IPS DF 6.9 (cell line): ENCODE results near the gene MXI1.

Experiments used
- DNase-seq: peaks from one replicate; pipeline ENCODE4 v3.0.0-alpha.2; 2013; ENCODE audit warnings: low read depth, low spot score
- H3K27ac ChIP-seq: one replicate; pipeline ENCODE4 v1.5.1; 2013; ENCODE audit warnings: low read length, control low read depth
- H3K27me3 ChIP-seq: 2 replicates; pipeline ENCODE4 v1.6.1; 2013; ENCODE audit warnings: mild to moderate bottlenecking, low read length; ENCODE audit not compliant: control insufficient read depth, insufficient read depth
- H3K36me3 ChIP-seq: 2 replicates; pipeline ENCODE4 v1.6.1; 2013; ENCODE audit warnings: low read length; ENCODE audit not compliant: control insufficient read depth, insufficient read depth
- H3K4me1 ChIP-seq: 2 replicates; pipeline ENCODE4 v1.6.1; 2013; ENCODE audit warnings: low read length; ENCODE audit not compliant: control insufficient read depth, insufficient read depth
- H3K4me3 ChIP-seq: 2 replicates; pipeline ENCODE4 v1.5.1; 2013; ENCODE audit warnings: mild to moderate bottlenecking, low read length
- H3K9me3 ChIP-seq: 2 replicates; pipeline ENCODE4 v1.6.1; 2013; ENCODE audit warnings: low read length, inconsistent platforms; ENCODE audit not compliant: control insufficient read depth, insufficient read depth
- WGBS: extraction: QIAGEN DNeasy Blood & Tissue Kit; methylation state at CpG from one replicate; pipeline ENCODE4 v1.1.7; 2013; ENCODE audit warnings: mixed read lengths, missing lambda C conversion rate; ENCODE audit not compliant: insufficient read length, insufficient coverage; 5-methylcytosine and 5-hydroxymethylcytosine counted together

MXI1 gene

DNA sequence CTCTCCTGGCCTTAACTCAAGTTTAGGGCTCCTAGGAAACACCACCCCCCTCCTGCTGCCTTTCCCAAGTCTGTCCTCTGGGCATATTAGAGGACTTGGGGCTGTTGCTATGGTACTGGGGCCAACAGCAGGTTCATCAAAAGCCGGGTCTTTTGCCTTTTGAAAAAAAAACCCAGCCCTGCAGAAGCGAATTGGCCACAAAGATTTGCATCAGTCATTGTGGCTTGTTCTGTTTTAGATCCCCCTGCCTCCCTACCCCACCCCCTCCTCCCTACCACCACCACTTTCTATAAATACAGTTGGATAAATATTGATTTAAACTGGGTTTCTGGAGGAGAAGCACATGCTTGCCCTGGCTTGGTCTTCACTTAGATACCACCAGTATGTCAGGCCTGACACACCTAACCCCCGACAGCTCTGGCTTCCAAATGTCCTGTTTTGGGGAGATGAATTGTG lies 7.0 kb downstream of the MXI1 start:
- DNase-seq, result no peak
- H3K36me3 ChIP-seq, result no peaks in the 10 kb centered on the region
- no peak overlapping the region for H3K27ac ChIP-seq
- H3K4me3 ChIP-seq, result no peak overlapping the region
- no peaks in the 10 kb centered on the region; the same call in 1 of the 2 replicates for H3K4me1 ChIP-seq
- no peaks in the 10 kb centered on the region for H3K9me3 ChIP-seq
- peaks cover 9% of the 10 kb centered on the region for H3K27me3 ChIP-seq
- no CpG with 5 or more reads among the region's 3 CpGs for WGBS

DNA sequence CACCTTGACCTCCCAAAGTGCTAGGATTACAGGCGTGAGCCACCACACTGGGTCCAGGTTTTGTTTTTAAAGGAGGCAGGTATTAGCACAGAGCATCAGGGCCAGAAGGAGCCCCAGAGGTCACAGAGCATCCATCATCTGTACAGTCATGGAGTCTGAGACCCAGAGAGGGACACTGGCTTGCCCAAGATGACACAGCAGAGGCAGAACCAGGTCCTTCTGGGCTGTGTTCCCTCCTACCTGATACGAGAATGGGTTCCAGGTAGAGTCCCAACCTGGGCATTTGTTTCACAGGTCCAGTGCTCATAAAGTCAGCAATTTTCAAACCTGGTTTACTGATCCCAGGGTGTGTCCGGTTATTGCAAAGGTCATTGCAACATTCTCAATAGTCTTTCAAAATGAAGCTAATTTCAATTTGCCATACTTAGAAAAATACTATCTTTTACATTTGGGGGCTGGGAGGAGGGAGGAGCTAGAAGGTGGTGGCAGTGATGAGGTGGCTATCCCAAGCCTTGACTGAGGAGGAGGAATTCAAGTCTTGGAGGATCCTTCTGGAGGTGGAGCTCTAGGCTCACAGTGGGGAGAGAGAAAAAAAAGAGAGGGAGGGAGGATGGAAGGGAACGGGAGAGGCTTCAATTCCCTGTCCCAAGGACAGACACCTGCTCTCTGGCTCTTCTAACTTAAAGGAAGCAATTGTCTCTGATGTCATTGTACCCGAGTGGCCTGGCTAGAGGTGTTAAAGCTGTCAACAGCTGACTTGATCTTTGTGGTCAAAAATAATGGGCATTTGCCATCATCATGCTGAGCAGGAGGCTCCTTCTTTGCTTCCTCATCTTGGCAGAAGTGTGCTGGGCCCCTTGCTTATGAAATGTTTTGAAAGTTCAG lies 8.1 kb downstream of the MXI1 start:
- H3K27me3 ChIP-seq, result peaks cover 5% of the 10 kb centered on the region; the same call in 1 of the 2 replicates
- WGBS, result no CpG with 5 or more reads among the region's 5 CpGs
- H3K4me3 ChIP-seq, result no peak overlapping the region
- DNase-seq, result no peak
- H3K27ac ChIP-seq, result no peak overlapping the region
- no peaks in the 10 kb centered on the region for H3K9me3 ChIP-seq
- H3K36me3 ChIP-seq, result no peaks in the 10 kb centered on the region
- no peaks in the 10 kb centered on the region; the same call in 1 of the 2 replicates for H3K4me1 ChIP-seq

DNA sequence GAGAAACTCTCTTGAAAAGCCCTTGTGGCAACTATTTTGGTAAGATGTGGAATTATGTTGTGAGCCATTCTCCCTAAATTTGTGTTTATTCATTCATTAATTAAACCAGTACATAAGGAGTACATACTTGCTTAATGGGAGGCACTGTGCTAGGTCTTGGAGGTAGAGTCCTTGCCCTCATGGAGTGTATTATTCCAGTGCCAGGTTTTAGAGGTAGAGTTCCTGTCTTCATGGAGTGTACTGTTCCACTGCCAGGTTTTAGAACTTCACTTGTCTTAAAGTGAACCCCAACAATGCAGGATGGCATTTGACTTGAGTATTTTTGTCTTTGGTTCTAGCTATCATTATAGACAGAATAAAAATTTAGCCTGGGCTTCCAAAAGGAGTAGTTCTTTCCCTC lies 8.8 kb downstream of the MXI1 start:
- Histone ChIP-seq H3K9me3 (no peaks in the 10 kb centered on the region), H3K4me1 (no peaks in the 10 kb centered on the region; the same call in 1 of the 2 replicates), H3K27ac (no peak overlapping the region), H3K27me3 (peaks cover 5% of the 10 kb centered on the region; the same call in 1 of the 2 replicates), H3K4me3 (no peak overlapping the region), H3K36me3 (no peaks in the 10 kb centered on the region)
- DNase-seq, result no peak

DNA sequence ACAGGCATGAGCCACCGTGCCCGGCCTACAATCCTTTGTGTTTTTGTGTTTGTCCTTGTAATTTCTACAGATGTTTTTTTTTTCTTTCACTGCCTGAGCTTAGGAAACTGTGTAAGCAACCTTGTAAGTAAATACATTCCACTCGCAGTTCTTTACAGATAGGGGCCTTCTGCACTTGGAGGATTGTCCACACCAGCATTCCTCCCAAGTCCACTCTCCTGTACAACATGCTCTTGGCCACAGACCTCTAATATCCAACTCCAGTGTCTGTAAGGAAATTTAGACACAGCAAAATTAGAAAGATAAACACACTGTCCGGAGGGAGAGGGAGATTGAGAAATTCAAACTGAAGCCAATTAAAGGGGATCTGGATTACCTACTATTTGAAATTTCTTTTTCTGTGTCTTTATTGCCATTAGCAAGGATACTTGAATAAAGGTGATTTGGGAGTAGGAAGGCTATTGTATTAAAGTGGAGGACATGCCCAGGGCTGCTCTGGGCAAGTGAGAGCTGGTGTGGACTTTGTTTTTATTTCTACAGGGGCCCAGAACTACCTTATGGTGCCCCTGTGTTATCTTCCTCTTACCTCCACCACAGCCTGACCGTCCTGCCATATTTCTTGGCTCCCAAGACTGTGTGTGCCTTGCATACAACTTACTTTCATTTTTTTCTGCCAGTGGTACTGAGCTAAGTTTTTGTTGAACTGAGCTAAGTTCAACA lies 9.7 kb downstream of the MXI1 start:
- peaks cover 2% of the 10 kb centered on the region; the same call in 1 of the 2 replicates for H3K27me3 ChIP-seq
- no peak overlapping the region for H3K27ac ChIP-seq
- WGBS, result no CpG with 5 or more reads among the region's 5 CpGs
- no peak for DNase-seq
- no peaks in the 10 kb centered on the region for H3K9me3 ChIP-seq
- H3K4me3 ChIP-seq, result no peak overlapping the region
- H3K4me1 ChIP-seq, result no peaks in the 10 kb centered on the region
- H3K36me3 ChIP-seq, result no peaks in the 10 kb centered on the region

DNA sequence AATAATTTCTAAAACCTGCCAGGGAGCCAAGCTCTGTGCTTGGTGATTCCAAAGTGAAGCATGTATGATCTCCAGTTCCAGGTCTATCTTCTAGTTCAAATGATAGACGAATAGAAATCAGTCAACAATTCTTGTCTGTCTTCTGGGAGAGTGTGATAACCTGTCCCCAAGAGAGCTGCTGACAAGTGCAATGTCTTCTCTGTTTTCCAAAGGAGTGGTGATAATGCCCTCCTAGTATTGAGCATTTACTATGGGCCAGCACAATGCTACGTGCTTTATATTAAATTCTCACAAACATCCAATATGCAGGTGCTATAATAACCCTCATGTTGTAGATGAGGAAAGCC lies 10.2 kb downstream of the MXI1 start:
- Histone ChIP-seq H3K27ac (no peak overlapping the region), H3K27me3 (no peaks in the 10 kb centered on the region; the same call in 1 of the 2 replicates), H3K4me1 (no peaks in the 10 kb centered on the region), H3K9me3 (no peaks in the 10 kb centered on the region), H3K4me3 (no peak overlapping the region), H3K36me3 (no peaks in the 10 kb centered on the region)
- DNase-seq, result no peak
- WGBS, result no CpG with 5 or more reads among the region's 2 CpGs

DNA sequence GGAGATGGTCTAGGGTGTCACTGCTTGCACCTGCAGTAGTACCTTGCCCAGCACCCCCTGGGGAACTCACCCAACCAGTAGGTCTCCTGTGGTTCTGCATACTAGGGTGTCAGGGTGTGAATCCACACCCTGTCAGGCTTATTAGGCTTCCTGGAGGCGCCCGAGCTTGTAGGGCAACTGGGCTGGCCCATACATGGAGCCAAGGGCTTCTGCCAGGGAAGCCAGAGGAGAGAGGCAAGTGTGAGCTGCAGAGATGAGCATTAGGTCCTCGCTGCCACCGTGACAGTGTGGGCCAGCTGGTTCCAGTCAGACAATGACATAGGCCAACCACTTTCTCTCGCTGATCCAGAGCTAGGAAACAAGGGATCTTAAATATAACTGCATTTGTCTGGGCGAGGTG lies 11.2 kb downstream of the MXI1 start:
- H3K9me3 ChIP-seq, result no peaks in the 10 kb centered on the region
- no peaks in the 10 kb centered on the region for H3K4me1 ChIP-seq
- no CpG with 5 or more reads among the region's 6 CpGs for WGBS
- no peaks in the 10 kb centered on the region; the same call in 1 of the 2 replicates for H3K27me3 ChIP-seq
- H3K4me3 ChIP-seq, result no peak overlapping the region
- no peak for DNase-seq
- H3K36me3 ChIP-seq, result no peaks in the 10 kb centered on the region
- H3K27ac ChIP-seq, result no peak overlapping the region

DNA sequence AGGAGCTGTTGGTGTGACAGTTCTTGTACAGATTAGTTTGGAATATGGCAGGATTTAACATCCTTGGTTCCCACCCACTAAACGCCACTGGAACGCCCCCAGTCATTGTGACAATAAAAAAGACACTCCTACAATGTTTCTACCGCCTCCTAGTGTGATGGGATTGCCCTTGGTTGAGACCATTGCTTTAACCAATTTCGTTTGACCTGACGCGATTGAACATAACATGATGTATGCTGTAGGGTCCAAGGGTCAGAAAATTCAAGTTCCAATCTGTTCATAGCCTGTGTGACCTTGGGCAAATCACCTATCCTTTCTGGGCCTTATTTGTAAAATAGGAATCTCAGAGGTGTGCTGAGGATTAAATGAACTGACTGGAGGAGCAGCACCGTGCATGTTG lies 12.5 kb downstream of the MXI1 start:
- H3K36me3 ChIP-seq, result no peaks in the 10 kb centered on the region
- H3K4me1 ChIP-seq, result no peaks in the 10 kb centered on the region
- H3K4me3 ChIP-seq, result no peak overlapping the region
- no peaks in the 10 kb centered on the region for H3K9me3 ChIP-seq
- no peak overlapping the region for H3K27ac ChIP-seq
- WGBS, result no CpG with 5 or more reads among the region's 7 CpGs
- no peak for DNase-seq
- H3K27me3 ChIP-seq, result no peaks in the 10 kb centered on the region; the same call in 1 of the 2 replicates

DNA sequence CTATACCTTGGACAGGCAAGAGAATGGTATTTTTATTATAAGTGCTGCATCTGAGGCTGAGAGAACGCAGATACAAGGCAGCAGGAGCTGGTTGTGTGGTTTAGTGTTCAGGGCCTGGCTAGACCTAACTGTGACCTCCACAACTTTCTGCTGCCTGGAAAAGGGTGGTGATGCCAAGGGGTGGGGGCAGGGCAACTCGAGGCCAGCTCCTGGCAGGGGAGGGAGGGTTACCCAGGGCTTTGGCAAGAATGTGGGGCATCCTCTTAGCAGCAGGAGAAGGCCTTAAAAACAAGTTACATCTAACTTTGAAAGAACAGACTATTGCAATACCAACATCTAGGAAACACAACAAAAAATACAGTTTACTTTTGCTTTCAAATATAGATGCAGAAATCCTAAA lies 13.0 kb downstream of the MXI1 start:
- DNase-seq, result no peak
- no peak overlapping the region for H3K27ac ChIP-seq
- no CpG with 5 or more reads among the region's 2 CpGs for WGBS

DNA sequence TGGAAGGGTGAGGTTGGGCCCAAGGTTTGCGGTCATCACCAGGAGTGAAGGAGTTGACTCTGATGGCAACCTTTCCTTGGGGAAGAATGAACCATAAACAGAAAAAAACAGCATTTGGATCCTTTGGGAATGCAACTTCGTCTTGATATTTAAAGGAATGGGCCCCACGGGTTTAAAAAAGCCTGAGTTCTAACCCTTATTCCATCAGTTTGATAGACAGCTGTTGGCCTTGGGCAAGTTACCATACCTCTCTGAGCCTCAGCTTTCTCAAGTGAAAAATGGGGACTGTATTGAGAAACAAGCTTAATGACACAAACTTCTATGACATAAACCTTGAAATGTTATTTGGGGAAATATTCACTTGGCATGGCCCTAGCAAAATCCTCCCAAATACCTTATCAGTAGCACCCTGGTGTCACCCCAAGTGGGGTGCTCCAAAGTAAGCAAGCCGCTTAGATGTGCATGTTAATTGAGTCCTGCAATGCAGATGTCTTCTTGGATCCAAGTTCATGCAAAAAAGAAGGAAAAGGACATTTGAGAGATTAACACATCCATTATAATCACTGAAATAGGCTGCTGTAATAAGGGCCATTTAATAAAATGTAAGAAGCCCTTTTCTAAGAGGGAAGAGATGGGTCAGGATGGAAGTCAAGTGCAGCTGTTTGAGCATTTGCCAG lies 13.8 kb downstream of the MXI1 start:
- H3K27me3 ChIP-seq, result no peaks in the 10 kb centered on the region; the same call in 1 of the 2 replicates
- no peaks in the 10 kb centered on the region for H3K4me1 ChIP-seq
- H3K27ac ChIP-seq, result no peak overlapping the region
- H3K9me3 ChIP-seq, result no peaks in the 10 kb centered on the region
- H3K36me3 ChIP-seq, result no peaks in the 10 kb centered on the region
- DNase-seq, result no peak
- no peak overlapping the region for H3K4me3 ChIP-seq
- WGBS, result no CpG with 5 or more reads among the region's 4 CpGs

More for the DNA sequence above, 13.0 kb downstream of the MXI1 start:
- H3K36me3 ChIP-seq, result no peaks in the 10 kb centered on the region
- H3K27me3 ChIP-seq, result no peaks in the 10 kb centered on the region; the same call in 1 of the 2 replicates
- H3K4me3 ChIP-seq, result no peak overlapping the region
- no peaks in the 10 kb centered on the region for H3K9me3 ChIP-seq
- H3K4me1 ChIP-seq, result no peaks in the 10 kb centered on the region

DNA sequence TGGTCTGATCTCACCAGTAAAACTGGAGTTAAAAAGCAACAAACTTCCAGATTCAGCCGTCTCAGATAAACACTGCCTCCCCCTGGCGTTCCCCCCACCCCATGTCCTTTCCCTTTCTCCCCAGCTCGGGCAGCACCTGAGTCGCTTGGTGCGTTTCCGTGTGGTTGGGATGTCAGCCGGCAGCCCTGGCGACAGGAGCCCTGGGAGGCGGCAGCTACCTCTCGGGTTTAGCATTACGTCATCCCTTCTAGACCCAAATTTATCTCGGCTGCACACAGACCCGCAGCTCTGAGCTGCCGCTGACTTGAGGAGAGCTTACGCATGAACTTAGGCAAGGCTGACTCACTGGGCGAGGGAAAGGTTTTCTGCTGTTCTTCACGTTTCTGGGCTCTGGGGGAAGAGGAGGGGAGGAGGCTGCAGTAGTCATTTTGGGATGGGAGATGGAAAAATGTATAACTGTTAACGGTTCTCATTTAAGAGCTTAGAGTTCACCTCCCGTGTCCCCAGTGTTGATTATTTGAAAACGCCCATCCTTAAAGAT lies 14.4 kb downstream of the MXI1 start:
- Histone ChIP-seq H3K4me1 (no peaks in the 10 kb centered on the region), H3K36me3 (no peaks in the 10 kb centered on the region), H3K27ac (no peak overlapping the region), H3K27me3 (no peaks in the 10 kb centered on the region; the same call in 1 of the 2 replicates), H3K9me3 (no peaks in the 10 kb centered on the region), H3K4me3 (no peak overlapping the region)
- WGBS, result no CpG with 5 or more reads among the region's 20 CpGs
- no peak for DNase-seq
